NCI-H2227 treated with DMSO at 0.1 percent for 48 hours (cell line): ENCODE measurements around the gene SVOP.
A peak's percentile ranks its signal among the peaks of the same experiment; 100 is the strongest.
"Not testable (repeated sequence)": the region's sequence is repeated elsewhere in the genome, so short reads cannot be mapped to it uniquely, and the experiment has no call there.

ENCODE experiments used
- DNase-seq: peaks from one replicate; lab custom pipeline; 2025; lab: John Stamatoyannopoulos, UW

Gene SVOP

GRCh38 chr12:109020796-109021380, at the start of gene SVOP:
Gene SVOP, minus strand, starts transcription at chr12:109021068. Its CDS starts 200 bp downstream, at chr12:109020868.
- DNase-seq: peak; percentile 93

- DNase-seq: peak; percentile 37
Measured at GRCh38 chr12:109069307-109070271, 48.7 kb upstream of the SVOP start.

- no peak for DNase-seq
Measured at GRCh38 chr12:109065853-109066193, 45.0 kb upstream of the SVOP start.

GRCh38 chr12:109065154-109065852, 44.4 kb upstream of the SVOP start:
- DNase-seq: no peak

- no peak for DNase-seq
Measured at GRCh38 chr12:109064143-109064542, 43.3 kb upstream of the SVOP start.

- no peak for DNase-seq
Measured at GRCh38 chr12:109058773-109059172, 37.9 kb upstream of the SVOP start.

GRCh38 chr12:109057376-109057775, 36.5 kb upstream of the SVOP start:
- no peak for DNase-seq

GRCh38 chr12:109056891-109057290, 36.0 kb upstream of the SVOP start:
- DNase-seq: no peak

- DNase-seq: no peak
Measured at GRCh38 chr12:109054520-109054919, 33.7 kb upstream of the SVOP start.

GRCh38 chr12:109054124-109054513, 33.3 kb upstream of the SVOP start:
- not testable (repeated sequence) for DNase-seq

GRCh38 chr12:109053382-109054123, 32.7 kb upstream of the SVOP start:
- no peak for DNase-seq

- DNase-seq: peak; percentile 83
Measured at GRCh38 chr12:109052414-109053323, 31.8 kb upstream of the SVOP start, which contains the start of gene USP30. Gene USP30, plus strand, starts transcription at chr12:109052576. Its CDS starts 103 bp downstream, at chr12:109052679.

- no peak for DNase-seq
Measured at GRCh38 chr12:109052097-109052413, 31.2 kb upstream of the SVOP start.

GRCh38 chr12:109049794-109050193, 28.9 kb upstream of the SVOP start:
- DNase-seq: not testable (repeated sequence)

GRCh38 chr12:109048706-109049105, 27.8 kb upstream of the SVOP start:
- not testable (repeated sequence) for DNase-seq

GRCh38 chr12:109047081-109047805, 26.4 kb upstream of the SVOP start:
- DNase-seq: no peak

- DNase-seq: no peak
Measured at GRCh38 chr12:109044241-109044640, 23.4 kb upstream of the SVOP start.

GRCh38 chr12:109036975-109037374, 16.1 kb upstream of the SVOP start:
- DNase-seq: no peak

- no peak for DNase-seq
Measured at GRCh38 chr12:109033239-109034196, 12.7 kb upstream of the SVOP start.
